RWPE1 (cell line): ENCODE measurements around the gene GAPDHS.

Experiments used
- CTCF ChIA-PET: fragments of 350-600 bp; sonication (Branson Sonifier 250); formaldehyde crosslinking; extraction: SDS; loops from one replicate; lab custom pipeline; 2021; lab: Yijun Ruan, JAX
- POLR2A ChIA-PET: fragments of 400-600 bp; formaldehyde crosslinking; extraction: SDS; loops from one replicate; lab custom pipeline; 2020; ENCODE audit warnings: antibody characterized with exemption; ENCODE audit not compliant: low non-redundant PET; lab: Yijun Ruan, JAX
- DNase-seq: peaks from one replicate; pipeline ENCODE4 v3.0.0; 2012; ENCODE audit warnings: low spot score
- H3K27ac ChIP-seq: fragments of 450-650 bp; 2 replicates; pipeline ENCODE4 v1.5.1; 2017
- CTCF ChIP-seq: fragments of 450-650 bp; conservative IDR thresholded peaks from 2 replicates; pipeline ENCODE4 v1.5.1; 2017; ENCODE audit warnings: low read depth, mild to moderate bottlenecking

The GAPDHS gene

GRCh38 chr19:35582760-35583159 lies 49.5 kb downstream of the GAPDHS start:
- POLR2A ChIA-PET = no interaction called here

GRCh38 chr19:35585848-35586247 lies 52.6 kb downstream of the GAPDHS start, which contains the start of gene PMIS2:
Gene PMIS2 (plus strand): TSS chr19:35586173. CDS start chr19:35586260, 87 bp downstream.
- POLR2A ChIA-PET = no interaction called here
- DNase-seq = peak; percentile 38
- CTCF ChIA-PET = no interaction called here
- TF ChIP-seq CTCF = no peak
- H3K27ac ChIP-seq = no peak within 1 kb of the TSS

More at GRCh38 chr19:35582760-35583159, 49.5 kb downstream of the GAPDHS start:
- DNase-seq = no peak
- CTCF ChIA-PET = interaction anchor here (0.7 kb wide), 1 partner anchor 11 kb away, joined by 7 read pairs; no protein-coding TSS in a partner anchor
- TF ChIP-seq CTCF = no peak
- no peak overlapping the region for H3K27ac ChIP-seq

GRCh38 chr19:35587321-35587720 lies 54.1 kb downstream of the GAPDHS start:
- ChIA-PET CTCF (interaction anchor here (0.6 kb wide), 1 partner anchor 433 kb away, joined by 3 read pairs; the partner anchor contains the start of gene FXYD5), POLR2A (no interaction called here)
- DNase-seq = no peak
- H3K27ac ChIP-seq = no peak overlapping the region
- TF ChIP-seq CTCF = no peak

DNA sequence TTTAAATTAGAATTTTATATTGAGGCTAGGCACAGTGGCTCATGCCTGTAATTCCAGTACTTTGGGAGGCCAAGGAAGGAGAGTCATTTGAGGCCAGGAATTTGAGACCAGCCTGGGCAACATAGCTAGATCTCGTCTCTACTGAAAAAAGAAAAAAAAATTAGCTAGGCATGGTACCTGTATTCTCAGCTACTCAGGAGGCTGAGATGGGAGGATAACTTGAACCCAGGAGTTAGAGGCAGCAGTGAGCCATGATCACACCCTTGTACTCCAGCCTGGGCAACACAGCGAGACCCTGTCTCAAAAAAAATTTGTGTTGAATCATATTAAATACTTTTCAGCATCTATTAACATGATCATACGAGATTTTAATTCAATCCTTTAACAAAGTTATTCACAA lies 57.6 kb downstream of the GAPDHS start:
- ChIA-PET POLR2A (no interaction called here), CTCF (interaction anchor here (0.6 kb wide), 1 partner anchor 66 kb away, joined by 3 read pairs; no protein-coding TSS in a partner anchor)
- TF ChIP-seq CTCF = no peak
- no peak overlapping the region for H3K27ac ChIP-seq
- DNase-seq = no peak

GRCh38 chr19:35592226-35592625 lies 59.0 kb downstream of the GAPDHS start:
- H3K27ac ChIP-seq = no peak overlapping the region
- no peak for DNase-seq
- no peak for TF ChIP-seq CTCF
- CTCF ChIA-PET = interaction anchor here (0.6 to 1.1 kb wide), 3 partner anchors 43 to 104 kb away, joined by 3 to 5 read pairs (median 4); no protein-coding TSS in a partner anchor
- POLR2A ChIA-PET = no interaction called here
